H1 (cell line): ENCODE measurements around the gene HELT. TPM values are rescaled to one million over a fixed set of nuclear protein-coding genes. Genes with fewer than 3 reads are reported as not detected.

ENCODE experiments used
- CTCF ChIA-PET: fragments of 300-600 bp; sonication (Branson Sonifier 250); formaldehyde crosslinking; loops from one replicate; lab custom pipeline; 2021; ENCODE audit not compliant: partially characterized antibody; lab: Charles Lee
- POLR2A ChIA-PET: fragments of 300-600 bp; sonication (Branson Sonifier 250); formaldehyde crosslinking; loops from one replicate; lab custom pipeline; 2021; ENCODE audit warnings: inconsistent platforms; ENCODE audit not compliant: partially characterized antibody; lab: Charles Lee
- DNase-seq, 2 experiments: peaks; one replicate each; pipeline versions ENCODE4 v3.0.0 to v3.0.0-alpha.2; 2010 to 2022; ENCODE audit warnings: low spot score in 2 of 2, low read depth in 1 of 2, mixed read lengths in 1 of 2
- FAIRE-seq: peaks from 2 replicates; lab custom pipeline; 2011; peaks lifted over from hg19 to GRCh38; lab: Jason Lieb, UNC
- H2AFZ ChIP-seq: 2 replicates; pipeline ENCODE4 v1.8.1; 2012; ENCODE audit warnings: low read length, inconsistent platforms
- H2AK5ac ChIP-seq: 2 replicates; pipeline ENCODE4 v1.6.1; 2013; ENCODE audit warnings: low read depth, low read length
- H2BK120ac ChIP-seq: replicated peaks from 2 replicates; pipeline ENCODE3; 2013; ENCODE audit warnings: low read depth, low read length, inconsistent platforms
- H2BK12ac ChIP-seq: 2 replicates; pipeline ENCODE4 v1.6.1; 2013; ENCODE audit warnings: low read depth, low read length
- H2BK15ac ChIP-seq: 2 replicates; pipeline ENCODE4 v1.6.1; 2013; ENCODE audit warnings: low read length
- H2BK20ac ChIP-seq: 2 replicates; pipeline ENCODE4 v1.6.1; 2013; ENCODE audit warnings: low read length
- H2BK5ac ChIP-seq: 2 replicates; pipeline ENCODE4 v1.6.1; 2013; ENCODE audit warnings: low read depth, low read length
- H3K14ac ChIP-seq: 2 replicates; pipeline ENCODE4 v1.6.1; 2013; ENCODE audit warnings: inconsistent platforms; ENCODE audit not compliant: insufficient read length
- H3K18ac ChIP-seq: 2 replicates; pipeline ENCODE4 v1.6.1; 2013; ENCODE audit warnings: low read length; ENCODE audit errors: extremely low read depth
- H3K23ac ChIP-seq: 2 replicates; pipeline ENCODE4 v1.6.1; 2013; ENCODE audit warnings: inconsistent platforms; ENCODE audit not compliant: insufficient read length
- H3K23me2 ChIP-seq: 2 replicates; pipeline ENCODE4 v1.6.1; 2013; ENCODE audit warnings: low read depth, low read length
- H3K27ac ChIP-seq: 2 replicates; pipeline ENCODE4 v1.6.1; 2011; ENCODE audit warnings: low read depth, low read length, inconsistent platforms
- H3K27me3 ChIP-seq, 4 experiments: replicated peaks in 1 of 4; 1 replicate in 1 of 4; 2 replicates in 3 of 4; pipeline versions ENCODE4 v1.6.1 to v1.8.1; 2011 to 2013; ENCODE audit warnings: low read length in 3 of 4, mild to moderate bottlenecking in 3 of 4, inconsistent platforms in 2 of 4, mixed read lengths in 2 of 4, moderate library complexity in 1 of 4; ENCODE audit not compliant: control insufficient read depth in 3 of 4, insufficient read depth in 3 of 4; ENCODE audit errors: extremely low read depth in 1 of 4
- H3K36me3 ChIP-seq, 4 experiments: 2 replicates each; pipeline versions ENCODE4 v1.6.1 to v1.8.1; 2011 to 2013; ENCODE audit warnings: mild to moderate bottlenecking in 4 of 4, low read length in 3 of 4, moderate library complexity in 2 of 4, control low read depth in 1 of 4, inconsistent platforms in 1 of 4; ENCODE audit not compliant: insufficient read depth in 4 of 4, control insufficient read depth in 2 of 4
- H3K4ac ChIP-seq: replicated peaks from 2 replicates; pipeline ENCODE3; 2013; ENCODE audit warnings: low read length, low read depth, mixed read lengths, inconsistent platforms; ENCODE audit not compliant: insufficient read length
- H3K4me1 ChIP-seq, 4 experiments: replicated peaks in 1 of 4; 1 replicate in 1 of 4; 2 replicates in 3 of 4; pipeline versions ENCODE4 v1.6.1 to v1.8.1; 2011 to 2013; ENCODE audit warnings: low read length in 3 of 4, inconsistent platforms in 2 of 4, mixed read lengths in 1 of 4; ENCODE audit not compliant: insufficient read depth in 4 of 4, control insufficient read depth in 3 of 4
- H3K4me2 ChIP-seq, 2 experiments: 2 replicates each; pipeline versions ENCODE4 v1.6.1 to v1.8.1; 2011 to 2013; ENCODE audit warnings: low read depth in 2 of 2, low read length in 2 of 2, control low read depth in 1 of 2, inconsistent platforms in 1 of 2, mild to moderate bottlenecking in 1 of 2; ENCODE audit not compliant: insufficient read depth in 1 of 2
- H3K4me3 ChIP-seq, 4 experiments: fragments of 200-600, 300-600 bp in 1 of 4; sonication (generic), shearing (Covaris generic), sonication (Bioruptor Twin) in 1 of 4; 2 replicates each; pipeline versions ENCODE4 v1.5.1 to v1.8.1; 2011 to 2016; ENCODE audit warnings: low read length in 4 of 4, low read depth in 3 of 4, control low read depth in 2 of 4, inconsistent platforms in 2 of 4, mild to moderate bottlenecking in 2 of 4, mixed read lengths in 1 of 4, moderate library complexity in 1 of 4; ENCODE audit not compliant: insufficient read depth in 2 of 4; ENCODE audit errors: extremely low read depth in 1 of 4
- H3K56ac ChIP-seq: replicated peaks from 2 replicates; pipeline ENCODE3; 2013; ENCODE audit warnings: low read depth, mild to moderate bottlenecking, mixed read lengths, low read length, inconsistent platforms; ENCODE audit not compliant: insufficient read length
- H3K79me1 ChIP-seq: 2 replicates; pipeline ENCODE4 v1.6.1; 2013; ENCODE audit warnings: low read depth, low read length, control low read depth
- H3K79me2 ChIP-seq, 2 experiments: 2 replicates each; pipeline versions ENCODE4 v1.6.1 to v1.8.1; 2012 to 2013; ENCODE audit warnings: low read length in 2 of 2, mild to moderate bottlenecking in 2 of 2, inconsistent platforms in 1 of 2; ENCODE audit not compliant: insufficient read depth in 2 of 2, control insufficient read depth in 1 of 2
- H3K9ac ChIP-seq, 4 experiments: replicated peaks in 1 of 4; 1 replicate in 1 of 4; 2 replicates in 3 of 4; pipeline versions ENCODE4 v1.6.1 to v1.8.1; 2011 to 2013; ENCODE audit warnings: low read depth in 3 of 4, low read length in 3 of 4, control low read depth in 2 of 4, mild to moderate bottlenecking in 2 of 4, moderate library complexity in 2 of 4, inconsistent platforms in 1 of 4; ENCODE audit errors: extremely low read depth in 1 of 4
- H3K9me3 ChIP-seq, 2 experiments: 2 replicates each; pipeline versions ENCODE4 v1.6.1 to v1.8.1; 2012 to 2013; ENCODE audit warnings: mild to moderate bottlenecking in 2 of 2, moderate library complexity in 2 of 2, control low read depth in 1 of 2, inconsistent platforms in 1 of 2, low read depth in 1 of 2, low read length in 1 of 2, mixed read lengths in 1 of 2; ENCODE audit not compliant: insufficient read depth in 2 of 2
- H4K20me1 ChIP-seq, 2 experiments: replicated peaks in 1 of 2; 2 replicates each; pipeline versions ENCODE3 to v1.8.1; 2011 to 2013; ENCODE audit warnings: inconsistent platforms in 2 of 2, low read length in 2 of 2, mild to moderate bottlenecking in 1 of 2; ENCODE audit not compliant: insufficient read depth in 2 of 2, control insufficient read depth in 1 of 2
- H4K5ac ChIP-seq: 2 replicates; pipeline ENCODE4 v1.6.1; 2013; ENCODE audit warnings: low read length, low read depth, mixed read lengths, inconsistent platforms; ENCODE audit not compliant: insufficient read length
- H4K8ac ChIP-seq: 2 replicates; pipeline ENCODE4 v1.8.0; 2013; ENCODE audit warnings: mild to moderate bottlenecking, moderate library complexity, low read length, inconsistent platforms; ENCODE audit not compliant: insufficient read depth; ENCODE audit errors: extremely low read depth
- H4K91ac ChIP-seq: replicated peaks from 2 replicates; pipeline ENCODE3; 2013; ENCODE audit warnings: low read length, mixed read lengths, inconsistent platforms; ENCODE audit not compliant: insufficient read length
- BACH1 ChIP-seq: IDR thresholded peaks from 2 replicates; pipeline ENCODE4 v1.6.1; 2012; ENCODE audit warnings: low read length, improper control_type of control experiment
- EZH2 ChIP-seq: fragments of 200-600 bp; sonication (generic); IDR thresholded peaks from 2 replicates; pipeline ENCODE4 v1.7.1; 2012; ENCODE audit warnings: low read depth, mild to moderate bottlenecking, moderate library complexity, low read length, inconsistent platforms; ENCODE audit not compliant: severe bottlenecking
- FOSL1 ChIP-seq: IDR thresholded peaks from 2 replicates; pipeline ENCODE4 v1.6.1; 2011; ENCODE audit warnings: mild to moderate bottlenecking, low read depth, low read length, moderate library complexity; ENCODE audit not compliant: insufficient read depth
- GTF2F1 ChIP-seq: IDR thresholded peaks from 2 replicates; pipeline ENCODE4 v1.6.1; 2012; ENCODE audit warnings: low read depth, low read length, improper control_type of control experiment, borderline replicate concordance
- HDAC2 ChIP-seq, 2 experiments: fragments of 300-600 bp in 1 of 2; sonication (generic) in 1 of 2; IDR thresholded peaks; 2 replicates each; pipeline ENCODE4 v1.6.1; 2011 to 2012; ENCODE audit warnings: low read depth in 2 of 2, low read length in 2 of 2, mild to moderate bottlenecking in 2 of 2, moderate library complexity in 2 of 2, borderline replicate concordance in 1 of 2, inconsistent platforms in 1 of 2
- KDM1A ChIP-seq: fragments of 200-600, 300-600 bp; sonication (generic); IDR thresholded peaks from 2 replicates; pipeline ENCODE4 v1.7.1; 2016; ENCODE audit warnings: mild to moderate bottlenecking, low read length, borderline replicate concordance
- RAD21 ChIP-seq, 2 experiments: IDR thresholded peaks in 1 of 2; conservative IDR thresholded peaks in 1 of 2; 2 replicates each; pipeline ENCODE4 v1.6.1; 2011; ENCODE audit warnings: low read depth in 2 of 2, low read length in 2 of 2, improper control_type of control experiment in 1 of 2, inconsistent platforms in 1 of 2, mild to moderate bottlenecking in 1 of 2, moderate library complexity in 1 of 2
- SAP30 ChIP-seq: fragments of 300-600 bp; sonication (generic); IDR thresholded peaks from 2 replicates; pipeline ENCODE4 v1.7.1; 2012; ENCODE audit warnings: low read length, moderate library complexity, mild to moderate bottlenecking, inconsistent platforms; ENCODE audit not compliant: insufficient read depth, insufficient replicate concordance
- SP1 ChIP-seq: IDR thresholded peaks from 2 replicates; pipeline ENCODE4 v1.6.1; 2011; ENCODE audit warnings: low read depth, low read length
- ZNF274 ChIP-seq: IDR thresholded peaks from 2 replicates; pipeline ENCODE4 v1.7.0; 2012; ENCODE audit warnings: low read length, borderline replicate concordance; ENCODE audit errors: extremely low read depth
- WGBS, 2 experiments: shearing (Covaris generic) in 1 of 2; methylation state at CpG; one replicate each; pipeline versions ENCODE4 v1.1.6 to v1.1.7; 2013 to 2015; ENCODE audit warnings: low lambda C conversion rate in 2 of 2, mixed read lengths in 2 of 2, inconsistent platforms in 1 of 2, low coverage in 1 of 2, missing lambda C conversion rate in 1 of 2; ENCODE audit not compliant: insufficient replicate concordance in 2 of 2, insufficient coverage in 1 of 2, insufficient read length in 1 of 2; ENCODE audit errors: extremely low coverage in 1 of 2, missing lambda C conversion rate in 1 of 2; 5-methylcytosine and 5-hydroxymethylcytosine counted together
- polyA plus RNA-seq, 7 experiments: library from polyadenylated mRNA; depleted of rRNA in 3 of 7; stranded (reverse) in 5 of 7; unstranded in 2 of 7; fragments of >200 nt in 5 of 7; fragments of 200-250 nt in 2 of 7; gene quantifications; 1 replicate in 5 of 7; 2 replicates in 1 of 7; 4 replicates in 1 of 7; pipeline versions ENCODE4 v1.2.1 to v1.2.3, GENCODE V29; 2011 to 2013; ENCODE audit warnings: missing spikeins in 2 of 7, mixed read lengths in 2 of 7
- total RNA-seq: library from RNA; stranded (reverse); fragmentation: NEBNext Ultra II Directional; extraction: Animal tissue kit (Norgen Biotek cat#: 25700); gene quantifications from 2 replicates; pipeline ENCODE4 v1.2.1, GENCODE V29; 2021
- TF ChIP-seq, protein P1 (sequence below): IDR thresholded peaks from 2 replicates; pipeline ENCODE4 v1.6.1; 2012; ENCODE audit warnings: inconsistent platforms

The HELT gene
- total and polyA plus RNA-seq, 2 of the 8 experiments (the other 6 are each of a cell fraction or from before 2014, with no cell fraction given): 0.32 to 0.35 TPM

DNA sequence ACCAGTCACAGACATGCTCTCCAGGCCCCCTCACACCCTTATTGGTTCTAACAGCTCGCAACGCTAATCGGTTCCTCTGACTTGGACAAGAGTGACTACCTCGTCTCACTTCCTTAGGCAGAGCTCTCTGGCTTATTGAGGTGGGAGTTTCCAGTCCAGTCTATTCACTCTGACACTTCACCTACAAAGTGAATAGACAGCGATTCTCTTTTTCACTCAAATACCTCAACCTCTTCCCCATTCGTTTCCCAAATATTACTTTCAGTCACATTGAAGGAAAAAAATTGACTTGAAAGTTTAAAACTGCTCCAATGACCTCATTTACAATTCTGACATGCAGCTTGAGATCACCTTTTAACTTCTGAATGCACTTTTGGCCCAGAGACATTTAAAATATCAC lies 17.7 kb downstream of the HELT start:
- no peak for FAIRE-seq
- no peak overlapping the region for H2BK12ac ChIP-seq
- no peak overlapping the region for H2BK120ac ChIP-seq
- H3K18ac ChIP-seq: no peak overlapping the region
- H3K4me3 ChIP-seq: no peak overlapping the region
- H3K36me3 ChIP-seq: no peaks in the 10 kb centered on the region
- no peak overlapping the region for H3K4me2 ChIP-seq
- no peak overlapping the region for H3K27ac ChIP-seq
- no peak for DNase-seq
- no peak overlapping the region for H2AFZ ChIP-seq
- H3K56ac ChIP-seq: no peak overlapping the region
- no peak overlapping the region for H3K14ac ChIP-seq
- 90 to 100% methylated on average over 2 to 6 of the region's 6 CpGs for WGBS, 2 experiments
- peaks cover 0 to 5% (median 2%) of the 10 kb centered on the region in 4 experiments; a peak in 3 of 7 replicates for H3K27me3 ChIP-seq
- H3K79me2 ChIP-seq: no peaks in the 10 kb centered on the region
- H4K5ac ChIP-seq: no peak overlapping the region
- no peaks in the 10 kb centered on the region; a peak in 1 of 7 replicates for H3K4me1 ChIP-seq
- no peaks in the 10 kb centered on the region for H3K79me1 ChIP-seq
- H2AK5ac ChIP-seq: no peak overlapping the region
- no peak overlapping the region for H2BK20ac ChIP-seq
- H4K91ac ChIP-seq: no peak overlapping the region
- H3K9ac ChIP-seq: no peak overlapping the region
- no peaks in the 10 kb centered on the region for H3K9me3 ChIP-seq
- H4K8ac ChIP-seq: no peak overlapping the region
- ChIA-PET CTCF (interaction anchor here (0.9 to 13.9 kb wide), 12 partner anchors 12 to 147 kb away, joined by 3 to 210 read pairs (median 4); partner anchors contain the start of gene SLC25A4), POLR2A (no interaction called here)
- H2BK5ac ChIP-seq: no peak overlapping the region
- no peaks in the 10 kb centered on the region for H3K23me2 ChIP-seq
- no peak overlapping the region for H2BK15ac ChIP-seq
- no peak overlapping the region for H3K4ac ChIP-seq
- no peak overlapping the region for H3K23ac ChIP-seq
- H4K20me1 ChIP-seq: no peaks in the 10 kb centered on the region
- TF ChIP-seq ZNF274 (no peak), GTF2F1 (no peak), SP1 (no peak), HDAC2 (IDR thresholded peaks at IDR 0.05; ENCODE audit: borderline replicate concordance in 1 of 2, low read depth in 2 of 2, low read length in 2 of 2) (no peak), SAP30 (no peak), BACH1 (no peak), KDM1A (no peak), FOSL1 (no peak), RAD21 (IDR thresholded peaks at IDR 0.05 in 1 of 2, conservative IDR thresholded peaks at IDR 0.05 in 1 of 2; ENCODE audit: low read depth in 2 of 2, low read length in 2 of 2) (no peak), EZH2 (no peak)
- TF ChIP-seq, protein P1, sequence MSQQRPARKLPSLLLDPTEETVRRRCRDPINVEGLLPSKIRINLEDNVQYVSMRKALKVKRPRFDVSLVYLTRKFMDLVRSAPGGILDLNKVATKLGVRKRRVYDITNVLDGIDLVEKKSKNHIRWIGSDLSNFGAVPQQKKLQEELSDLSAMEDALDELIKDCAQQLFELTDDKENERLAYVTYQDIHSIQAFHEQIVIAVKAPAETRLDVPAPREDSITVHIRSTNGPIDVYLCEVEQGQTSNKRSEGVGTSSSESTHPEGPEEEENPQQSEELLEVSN: no peak
